Measurements from ENCODE around the gene NRF1. TPM values are rescaled to one million over a fixed set of nuclear protein-coding genes. Genes with fewer than 3 reads are reported as not detected.

NRF1 gene
- total and polyA plus RNA-seq, 2 of the 13 experiments (the other 11 are each of a cell fraction or from before 2014, with no cell fraction given): 9.3 to 10.1 TPM

- TF ChIP-seq ZNF788 (CRISPR knock-in tag; IDR thresholded peaks at IDR 0.05; ENCODE audit: borderline replicate concordance): no peak
- TF ChIP-seq, protein P1, sequence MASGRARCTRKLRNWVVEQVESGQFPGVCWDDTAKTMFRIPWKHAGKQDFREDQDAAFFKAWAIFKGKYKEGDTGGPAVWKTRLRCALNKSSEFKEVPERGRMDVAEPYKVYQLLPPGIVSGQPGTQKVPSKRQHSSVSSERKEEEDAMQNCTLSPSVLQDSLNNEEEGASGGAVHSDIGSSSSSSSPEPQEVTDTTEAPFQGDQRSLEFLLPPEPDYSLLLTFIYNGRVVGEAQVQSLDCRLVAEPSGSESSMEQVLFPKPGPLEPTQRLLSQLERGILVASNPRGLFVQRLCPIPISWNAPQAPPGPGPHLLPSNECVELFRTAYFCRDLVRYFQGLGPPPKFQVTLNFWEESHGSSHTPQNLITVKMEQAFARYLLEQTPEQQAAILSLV (CRISPR knock-in tag; IDR thresholded peaks at IDR 0.05; ENCODE audit: borderline replicate concordance): no peak
- no peak for TF ChIP-seq ZNF407 (CRISPR knock-in tag; IDR thresholded peaks at IDR 0.05; ENCODE audit: not compliant biosample characterization)
- no peak for TF ChIP-seq NR1H2 (CRISPR knock-in tag; IDR thresholded peaks at IDR 0.05; ENCODE audit: borderline replicate concordance, low read depth)
- TF ChIP-seq SETDB1 (CRISPR knock-in tag; IDR thresholded peaks at IDR 0.05; ENCODE audit: borderline replicate concordance): no peak
These were observed 139.0 kb downstream of the NRF1 start (continued) for GRCh38 chr7:129750501-129750900.
